ENCODE measurements around the gene PBXIP1.

Gene PBXIP1, protein sequence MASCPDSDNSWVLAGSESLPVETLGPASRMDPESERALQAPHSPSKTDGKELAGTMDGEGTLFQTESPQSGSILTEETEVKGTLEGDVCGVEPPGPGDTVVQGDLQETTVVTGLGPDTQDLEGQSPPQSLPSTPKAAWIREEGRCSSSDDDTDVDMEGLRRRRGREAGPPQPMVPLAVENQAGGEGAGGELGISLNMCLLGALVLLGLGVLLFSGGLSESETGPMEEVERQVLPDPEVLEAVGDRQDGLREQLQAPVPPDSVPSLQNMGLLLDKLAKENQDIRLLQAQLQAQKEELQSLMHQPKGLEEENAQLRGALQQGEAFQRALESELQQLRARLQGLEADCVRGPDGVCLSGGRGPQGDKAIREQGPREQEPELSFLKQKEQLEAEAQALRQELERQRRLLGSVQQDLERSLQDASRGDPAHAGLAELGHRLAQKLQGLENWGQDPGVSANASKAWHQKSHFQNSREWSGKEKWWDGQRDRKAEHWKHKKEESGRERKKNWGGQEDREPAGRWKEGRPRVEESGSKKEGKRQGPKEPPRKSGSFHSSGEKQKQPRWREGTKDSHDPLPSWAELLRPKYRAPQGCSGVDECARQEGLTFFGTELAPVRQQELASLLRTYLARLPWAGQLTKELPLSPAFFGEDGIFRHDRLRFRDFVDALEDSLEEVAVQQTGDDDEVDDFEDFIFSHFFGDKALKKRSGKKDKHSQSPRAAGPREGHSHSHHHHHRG

DNA sequence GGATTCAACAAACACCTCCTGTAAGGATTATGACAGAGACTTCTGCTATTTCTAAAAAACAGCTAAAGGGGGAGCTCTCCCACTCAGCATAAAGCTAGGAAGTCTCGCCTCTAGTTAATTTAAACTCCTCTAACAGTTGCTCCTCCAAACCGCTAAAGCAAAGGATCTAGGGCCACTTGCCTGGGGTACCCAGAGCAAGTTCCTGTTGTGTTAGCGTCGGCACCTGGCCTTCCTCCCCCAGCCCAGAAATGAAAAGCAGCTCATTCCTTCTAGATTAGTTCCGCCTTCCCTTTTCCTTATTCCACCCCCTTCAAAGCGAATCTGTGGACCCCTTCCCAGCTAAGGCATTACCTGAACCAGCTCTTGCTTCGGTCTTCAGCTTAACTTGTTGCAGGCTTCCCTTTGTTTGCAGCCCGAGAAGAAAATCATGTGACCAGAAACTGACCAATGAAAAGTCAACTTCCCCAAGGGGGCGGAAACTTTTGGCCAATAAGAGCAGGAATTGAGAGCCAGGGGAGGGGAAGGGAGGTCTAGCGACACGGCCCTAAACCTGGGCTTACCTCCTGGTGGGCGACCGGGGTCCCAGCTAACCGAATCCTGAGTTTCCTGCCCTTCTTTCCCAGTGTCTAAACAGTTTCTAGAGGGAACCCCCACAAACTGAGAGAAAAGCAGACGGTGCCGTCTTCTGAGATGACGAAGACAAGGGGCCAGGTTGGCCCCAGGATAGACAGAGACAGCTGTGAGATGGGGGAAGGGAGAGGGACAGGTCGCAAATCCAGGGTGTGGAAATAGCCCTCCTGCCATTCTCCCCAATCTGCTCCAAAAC, at the start of gene PBXIP1:
PBXIP1 (minus strand) TSS at position 382 of the 826 bp plus-strand sequence. CDS start 2,378 bp downstream, outside the sequence.
- in situ Hi-C loops (cut with HindIII; ENCODE audit: low sequenced_read_pairs), result loop anchor here (5.0 kb wide), 2 partner anchors 44 to 56 kb away; no protein-coding TSS in a partner anchor

DNA sequence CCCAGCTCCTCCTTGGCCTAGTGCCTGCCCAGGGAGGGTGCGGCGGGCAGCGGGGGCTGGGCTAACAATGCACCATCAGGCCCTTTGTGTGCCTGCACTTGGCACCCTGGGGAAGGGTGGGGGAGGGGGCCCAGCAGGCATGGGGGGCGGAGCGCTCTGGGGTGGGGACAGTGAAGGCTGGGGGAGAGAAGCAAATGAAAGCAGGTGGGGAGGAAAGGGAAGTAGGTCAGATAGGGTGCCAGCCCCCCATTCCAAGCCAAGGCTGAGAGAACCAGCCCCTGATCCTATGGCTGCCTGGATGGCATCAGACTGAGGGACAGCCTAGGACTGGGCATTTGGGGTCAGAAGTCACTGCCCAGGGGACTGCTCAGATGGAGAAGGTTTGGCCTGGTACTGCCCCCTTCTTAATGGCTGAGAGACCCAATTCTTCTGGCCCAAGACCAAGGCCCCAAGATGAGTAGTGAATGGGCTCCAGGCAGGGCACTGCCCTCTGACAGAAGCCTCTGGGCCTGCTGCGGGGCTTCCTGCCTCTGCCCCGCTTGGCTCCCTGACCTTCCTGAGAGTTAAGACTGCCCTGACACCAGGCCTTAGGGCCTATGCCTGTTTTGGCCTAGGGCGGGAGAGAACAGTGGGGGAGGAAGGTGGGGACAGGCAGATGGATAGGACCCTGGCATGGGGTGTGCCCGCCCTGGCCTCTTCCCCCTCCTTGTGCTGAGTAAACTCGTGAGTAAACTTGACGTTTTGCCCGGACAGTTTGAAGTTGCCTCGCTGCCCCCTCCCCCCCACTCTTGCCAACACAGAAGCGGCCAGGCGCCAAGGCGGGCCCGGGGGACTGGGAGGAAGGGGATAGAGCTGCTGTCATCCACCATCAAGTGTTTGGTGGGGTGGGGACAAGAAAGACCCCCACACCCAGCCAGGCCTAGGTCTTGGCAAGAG, 49.4 kb upstream of the PBXIP1 start:
- in situ Hi-C loops (cut with HindIII; ENCODE audit: low sequenced_read_pairs), result no loop called here

DNA sequence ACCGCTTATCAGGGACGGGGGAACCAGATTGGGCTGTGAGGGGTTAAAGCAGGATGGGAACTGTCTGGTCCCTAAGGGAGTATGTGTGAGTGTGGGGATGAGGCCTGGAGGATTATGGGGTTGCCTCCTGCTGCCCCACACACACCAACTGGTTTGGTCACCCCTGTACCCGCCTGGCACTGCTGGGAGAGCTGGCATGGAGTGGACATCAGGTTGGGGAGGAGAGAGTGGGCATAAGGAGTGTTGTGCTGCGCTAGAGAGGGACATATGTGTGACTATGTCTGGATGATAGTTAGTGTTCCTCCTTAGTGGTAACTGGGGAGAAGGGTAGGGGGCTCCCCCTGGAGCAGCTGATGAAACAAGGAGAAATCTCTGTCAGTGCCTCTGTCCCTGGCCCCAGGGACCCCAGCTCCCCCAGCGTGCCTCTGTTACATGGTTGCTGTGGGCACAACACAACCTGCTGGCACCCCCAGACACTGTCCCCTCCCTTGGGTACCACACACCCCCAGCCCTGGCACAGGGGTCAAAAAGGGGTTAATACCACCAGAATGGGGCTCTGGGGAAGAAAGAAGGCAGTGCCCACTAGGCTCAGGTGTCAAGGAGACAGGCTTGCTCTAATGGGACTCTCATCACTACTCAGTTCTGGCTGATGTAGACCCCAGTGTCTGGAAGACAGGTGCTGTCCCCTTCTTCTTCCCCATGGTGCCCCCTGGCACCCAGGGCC, 48.6 kb upstream of the PBXIP1 start:
- in situ Hi-C loops (cut with HindIII; ENCODE audit: low sequenced_read_pairs), result no loop called here

DNA sequence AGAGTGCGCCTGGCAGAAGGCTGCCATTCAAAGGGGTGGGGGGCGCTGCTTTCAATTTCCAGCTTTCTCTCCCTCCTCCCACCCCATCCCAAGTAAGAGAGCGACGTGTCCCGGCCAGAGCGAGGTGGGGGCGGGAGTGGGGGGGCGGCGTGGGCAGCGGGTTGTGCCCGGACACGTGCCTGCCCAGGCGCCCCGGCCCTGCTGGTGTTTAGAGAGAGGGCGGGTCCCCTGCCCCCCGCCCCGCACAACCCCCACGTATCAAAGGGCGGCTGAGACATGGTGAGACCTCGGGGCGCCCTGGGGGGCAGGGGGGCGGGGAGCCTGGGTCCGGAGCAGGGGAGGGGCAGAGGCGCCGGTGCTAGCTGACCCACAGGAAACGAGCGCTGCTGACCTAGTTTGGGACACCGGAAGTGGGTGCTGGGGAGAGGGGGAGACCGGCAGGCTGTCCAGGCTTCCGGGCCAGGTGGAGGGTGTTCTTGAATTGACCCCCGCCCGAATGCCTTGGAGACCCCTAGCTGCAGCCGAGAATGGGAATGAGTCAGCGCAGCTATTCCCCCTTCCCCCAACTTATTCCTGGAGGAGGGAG, 48.0 kb upstream of the PBXIP1 start:
- in situ Hi-C loops (cut with HindIII; ENCODE audit: low sequenced_read_pairs), result no loop called here

DNA sequence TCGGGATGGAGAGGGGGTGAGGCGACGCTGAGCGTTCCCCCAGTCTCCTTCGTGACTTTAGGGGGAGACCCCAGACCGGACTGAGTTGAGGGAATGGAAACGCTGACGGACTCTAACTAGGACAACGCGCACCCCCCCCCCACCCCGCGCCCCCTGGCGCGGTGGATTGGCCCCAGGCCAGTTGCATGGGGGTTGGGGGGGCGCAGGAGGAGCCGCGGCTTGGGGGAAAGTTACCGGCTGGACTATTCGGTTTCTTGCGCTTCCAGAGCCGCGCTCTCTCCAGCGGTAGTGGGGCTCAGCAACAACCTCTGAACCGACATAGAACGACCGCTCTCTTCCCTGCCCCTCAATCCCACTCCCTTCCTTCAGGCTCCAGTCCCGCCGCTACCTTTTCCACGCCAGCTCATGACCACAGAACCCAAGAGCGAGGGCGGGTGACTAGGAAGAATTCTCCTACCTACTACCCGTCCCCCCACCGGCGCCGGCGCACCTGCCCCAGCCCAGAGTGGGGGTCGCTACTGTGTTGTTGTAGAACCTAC, 47.4 kb upstream of the PBXIP1 start:
- in situ Hi-C loops (cut with HindIII; ENCODE audit: low sequenced_read_pairs), result no loop called here

DNA sequence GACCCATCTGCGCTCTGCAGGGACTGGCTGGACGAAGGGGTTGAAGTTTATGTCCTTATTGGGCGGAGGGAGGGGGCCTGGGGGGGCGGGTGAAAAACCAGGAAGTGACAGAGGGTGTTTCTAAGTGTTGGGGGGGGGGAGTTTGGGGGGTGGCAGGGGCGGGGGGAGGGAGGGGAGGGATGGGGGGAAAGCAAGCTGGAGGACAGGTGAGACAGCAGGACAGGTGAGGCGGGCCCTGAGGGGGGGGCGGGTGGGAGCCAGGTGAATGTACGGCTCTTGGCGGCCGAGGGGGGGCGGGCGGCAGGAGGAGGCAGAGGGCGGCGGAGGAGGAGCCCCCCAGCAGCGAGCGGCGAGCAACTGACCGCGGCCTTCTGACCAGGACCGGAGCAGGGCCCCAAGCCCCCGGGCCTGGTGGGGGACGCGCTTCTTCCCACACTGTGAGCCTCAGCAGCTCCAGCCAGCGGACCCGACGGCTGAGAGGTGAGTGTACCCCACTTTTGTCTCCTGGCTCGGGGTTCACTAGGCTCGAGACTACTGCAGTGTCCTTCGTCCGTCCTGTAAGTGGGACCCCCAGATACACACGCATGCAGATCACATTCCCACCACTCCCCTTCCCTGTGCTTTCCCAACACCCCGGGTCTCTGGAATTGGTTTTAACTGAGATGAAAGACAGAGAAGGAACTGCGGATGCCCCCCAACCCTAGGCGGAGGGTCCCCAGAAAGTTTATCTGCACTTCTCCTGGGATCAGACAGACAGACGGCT, 46.7 kb upstream of the PBXIP1 start, which contains the start of gene ZBTB7B:
ZBTB7B (plus strand) TSS at position 339 of the 763 bp plus-strand sequence. CDS start 11,859 bp downstream, outside the sequence.
- in situ Hi-C loops (cut with HindIII; ENCODE audit: low sequenced_read_pairs), result no loop called here

DNA sequence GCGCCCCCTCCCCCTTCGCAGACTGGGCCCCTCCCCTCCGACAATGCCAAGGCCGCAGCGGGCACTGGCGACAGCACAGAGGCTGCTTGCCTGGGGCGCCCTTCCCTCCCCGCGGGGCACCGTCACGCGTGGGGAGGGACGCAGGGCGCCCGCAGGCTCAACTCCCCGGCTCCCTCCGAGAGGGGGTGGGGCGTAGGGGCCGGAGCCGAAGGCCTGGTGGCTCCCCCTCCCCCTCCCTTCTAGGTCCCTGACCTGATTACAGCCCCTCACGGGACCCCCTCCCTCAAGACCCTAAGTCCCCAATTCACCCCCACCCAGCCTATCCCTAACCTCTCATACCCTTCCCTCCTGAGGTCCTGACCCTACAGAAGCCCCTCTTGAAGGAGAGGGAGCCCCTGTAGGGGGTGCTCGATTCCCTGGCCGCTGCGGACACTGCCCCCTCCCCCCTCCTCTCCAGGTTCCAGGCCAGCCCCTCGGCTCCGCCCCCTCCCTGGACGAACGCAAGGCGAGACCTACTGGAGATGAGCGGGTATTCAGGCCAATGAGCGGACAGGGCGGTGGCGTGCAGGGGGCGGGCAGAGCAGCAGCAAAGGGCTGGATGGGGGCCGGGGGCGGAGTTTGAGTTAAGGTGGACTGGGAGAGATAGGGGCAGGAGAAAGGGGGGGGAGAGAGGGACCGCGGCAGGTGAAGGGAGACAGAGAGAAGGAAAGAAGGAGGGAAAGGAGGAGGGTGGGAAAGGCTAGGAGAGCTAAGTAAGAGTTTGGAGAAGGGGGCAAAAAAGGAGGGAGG, 46.0 kb upstream of the PBXIP1 start:
- in situ Hi-C loops (cut with HindIII; ENCODE audit: low sequenced_read_pairs), result no loop called here

DNA sequence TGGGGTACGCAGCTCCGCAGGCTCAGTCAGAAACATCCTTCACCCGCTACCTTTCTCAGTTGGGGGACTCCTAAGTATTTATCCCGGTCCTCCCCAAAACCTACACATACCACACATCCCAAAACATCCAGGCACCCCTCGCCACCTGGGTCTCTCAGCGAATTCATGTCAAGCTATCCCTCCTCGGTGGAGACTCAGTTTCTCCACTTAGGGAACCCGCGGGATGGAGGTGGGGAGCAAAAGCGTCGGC, 45.5 kb upstream of the PBXIP1 start:
- in situ Hi-C loops (cut with HindIII; ENCODE audit: low sequenced_read_pairs), result no loop called here

DNA sequence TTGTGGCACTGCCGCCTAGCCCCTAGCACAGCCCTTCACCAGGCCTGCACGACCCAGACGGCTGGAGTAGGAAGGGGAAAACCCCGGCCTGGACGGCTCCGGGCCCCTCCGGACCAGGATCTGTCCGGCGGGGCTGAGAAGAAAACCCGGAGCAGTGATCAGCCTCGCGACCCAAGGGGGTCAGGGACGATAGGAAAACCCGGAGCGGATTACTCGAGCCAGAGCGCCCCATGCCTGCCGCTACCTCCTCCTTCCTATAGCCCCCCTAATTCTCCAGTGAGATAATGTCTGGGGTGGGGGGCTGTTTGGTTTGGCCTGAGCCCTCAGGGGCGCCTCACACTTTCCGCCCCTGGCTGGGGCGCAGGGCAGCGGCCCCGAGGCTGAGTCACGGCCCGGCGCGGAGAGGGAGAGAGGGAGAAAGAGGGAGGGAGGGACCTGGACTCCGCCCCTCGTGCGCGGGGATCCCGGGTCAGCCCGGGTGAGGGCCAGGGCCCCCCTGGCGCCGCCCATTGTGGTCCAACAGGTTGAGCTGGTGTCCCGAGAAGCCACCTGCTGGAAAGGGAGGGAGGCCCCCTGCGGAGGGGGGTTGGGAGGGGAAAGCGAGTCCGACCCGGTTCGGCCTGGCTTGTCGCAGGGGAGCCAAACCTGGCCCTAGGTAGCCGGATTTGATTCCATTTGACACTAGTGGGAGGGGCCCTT, 45.0 kb upstream of the PBXIP1 start:
- in situ Hi-C loops (cut with HindIII; ENCODE audit: low sequenced_read_pairs), result no loop called here

DNA sequence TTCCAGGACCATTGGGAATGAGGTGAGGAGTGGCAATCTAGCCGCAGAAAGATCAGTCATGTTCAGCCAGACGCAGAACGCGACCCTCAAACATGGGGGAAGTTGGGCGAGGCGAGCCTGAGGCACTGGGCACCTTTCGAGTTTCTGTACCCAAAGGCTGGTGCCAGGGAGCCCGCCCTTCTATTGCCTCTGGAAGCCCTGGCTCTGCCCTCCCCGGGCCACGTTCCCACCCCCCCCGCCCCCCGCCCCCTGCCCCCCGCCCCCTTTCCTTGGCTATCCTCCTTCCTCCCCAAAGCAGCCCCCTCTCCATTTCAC, 44.5 kb upstream of the PBXIP1 start:
- in situ Hi-C loops (cut with HindIII; ENCODE audit: low sequenced_read_pairs), result no loop called here

DNA sequence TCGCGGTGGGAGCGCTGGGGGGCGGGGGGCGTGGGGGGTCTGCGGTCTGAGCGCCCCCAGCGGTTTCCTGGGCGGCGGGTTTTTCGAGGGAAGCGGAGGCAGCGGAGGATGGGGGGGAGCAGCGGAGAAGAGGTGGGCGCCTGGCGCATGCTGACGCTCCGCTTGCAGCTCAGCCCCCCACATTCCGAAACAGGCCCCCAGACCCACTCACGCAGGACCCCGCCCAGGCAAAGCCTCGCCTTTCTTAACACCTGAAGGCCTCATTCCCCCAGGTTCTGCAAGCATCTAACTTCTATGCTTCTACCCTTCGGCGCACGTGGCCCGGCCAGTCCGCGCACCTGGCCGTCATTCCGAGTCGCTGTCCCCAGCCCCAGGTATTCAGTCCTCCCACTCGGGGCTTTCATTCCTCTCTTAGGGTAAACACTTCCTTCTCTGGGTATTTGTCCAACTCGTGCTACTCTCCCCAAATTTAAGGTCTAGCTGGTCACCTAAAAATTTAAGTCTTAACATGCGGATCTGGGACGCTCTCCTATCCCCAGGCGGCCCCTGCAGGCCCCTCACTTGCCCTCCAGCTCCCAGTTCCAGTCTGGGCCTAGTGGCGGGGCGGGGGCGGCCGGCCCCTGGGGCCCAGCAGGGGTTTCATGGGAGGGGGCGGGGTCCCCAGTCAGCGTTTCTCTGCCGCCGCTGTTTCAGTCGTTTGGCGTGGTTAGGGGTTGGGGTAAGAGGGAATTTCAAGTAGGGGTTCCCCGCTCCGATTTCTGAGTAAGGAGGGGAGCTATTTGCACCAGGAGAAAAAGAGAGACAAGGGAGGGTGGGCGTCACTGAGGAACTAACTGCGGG, 43.9 kb upstream of the PBXIP1 start:
- in situ Hi-C loops (cut with HindIII; ENCODE audit: low sequenced_read_pairs), result no loop called here

DNA sequence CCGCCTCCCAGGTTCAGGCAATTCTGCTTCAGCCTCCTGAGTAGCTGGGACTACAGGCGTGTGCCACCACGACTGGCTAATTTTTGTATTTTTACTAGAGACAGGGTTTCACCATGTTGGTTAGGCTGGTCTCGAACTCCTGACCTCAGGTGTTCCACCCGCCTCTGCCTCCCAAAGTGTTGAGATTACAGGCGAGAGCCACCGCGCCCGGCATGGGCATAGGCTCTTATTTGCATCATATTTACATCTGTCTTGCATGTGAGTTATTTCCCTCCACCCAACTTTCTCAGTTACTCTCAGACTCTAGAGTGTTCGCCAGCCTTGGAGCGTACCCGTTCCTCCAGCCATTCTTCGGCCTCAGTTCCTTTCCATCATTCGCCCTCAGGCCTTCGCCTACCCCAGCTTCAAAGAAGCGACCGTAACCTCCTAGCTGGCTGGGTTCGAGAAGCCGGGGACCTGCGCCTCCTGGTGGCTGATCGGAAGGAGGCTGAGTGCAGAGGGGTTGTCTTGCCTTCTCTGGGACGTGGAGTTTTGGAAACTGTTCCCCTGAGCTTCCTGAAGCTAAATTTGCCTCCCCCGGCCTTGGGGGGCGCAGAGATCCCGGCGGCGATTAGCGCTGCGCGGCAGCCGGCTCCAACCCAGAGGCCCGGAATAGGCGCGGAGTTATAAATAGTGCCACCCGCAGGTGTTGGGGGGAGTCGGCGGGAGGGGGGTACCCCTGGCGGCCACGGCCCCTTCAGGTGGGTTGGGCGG, 43.1 kb upstream of the PBXIP1 start:
- in situ Hi-C loops (cut with HindIII; ENCODE audit: low sequenced_read_pairs), result no loop called here

DNA sequence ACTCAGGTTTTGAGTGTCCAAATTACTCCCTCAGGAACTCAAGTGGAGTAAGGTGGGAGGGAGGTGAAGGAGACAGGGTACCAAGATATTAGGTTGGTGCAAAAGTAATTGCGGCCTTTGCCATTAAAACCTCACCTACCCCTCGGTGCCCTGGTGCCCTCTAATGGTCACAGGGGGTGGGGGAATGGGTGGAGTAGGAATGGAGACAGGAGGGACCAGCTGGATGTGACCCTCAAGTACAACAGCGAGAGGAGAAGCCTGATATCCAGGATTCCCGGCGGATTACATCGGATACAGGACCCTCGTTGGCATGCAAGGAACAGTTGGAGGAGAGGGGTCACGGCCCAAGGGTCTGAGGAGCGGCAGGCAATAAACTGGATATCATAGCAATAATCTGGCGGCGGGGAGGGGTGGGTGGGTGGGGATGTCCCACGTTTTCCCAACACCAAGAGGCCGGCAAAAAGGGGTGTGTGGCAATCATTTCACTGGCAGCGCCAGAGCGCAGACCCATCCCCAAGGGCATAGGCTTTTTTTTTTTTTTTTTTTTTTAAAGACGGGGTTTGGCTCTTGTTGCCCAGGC, 42.4 kb upstream of the PBXIP1 start:
- in situ Hi-C loops (cut with HindIII; ENCODE audit: low sequenced_read_pairs), result no loop called here

DNA sequence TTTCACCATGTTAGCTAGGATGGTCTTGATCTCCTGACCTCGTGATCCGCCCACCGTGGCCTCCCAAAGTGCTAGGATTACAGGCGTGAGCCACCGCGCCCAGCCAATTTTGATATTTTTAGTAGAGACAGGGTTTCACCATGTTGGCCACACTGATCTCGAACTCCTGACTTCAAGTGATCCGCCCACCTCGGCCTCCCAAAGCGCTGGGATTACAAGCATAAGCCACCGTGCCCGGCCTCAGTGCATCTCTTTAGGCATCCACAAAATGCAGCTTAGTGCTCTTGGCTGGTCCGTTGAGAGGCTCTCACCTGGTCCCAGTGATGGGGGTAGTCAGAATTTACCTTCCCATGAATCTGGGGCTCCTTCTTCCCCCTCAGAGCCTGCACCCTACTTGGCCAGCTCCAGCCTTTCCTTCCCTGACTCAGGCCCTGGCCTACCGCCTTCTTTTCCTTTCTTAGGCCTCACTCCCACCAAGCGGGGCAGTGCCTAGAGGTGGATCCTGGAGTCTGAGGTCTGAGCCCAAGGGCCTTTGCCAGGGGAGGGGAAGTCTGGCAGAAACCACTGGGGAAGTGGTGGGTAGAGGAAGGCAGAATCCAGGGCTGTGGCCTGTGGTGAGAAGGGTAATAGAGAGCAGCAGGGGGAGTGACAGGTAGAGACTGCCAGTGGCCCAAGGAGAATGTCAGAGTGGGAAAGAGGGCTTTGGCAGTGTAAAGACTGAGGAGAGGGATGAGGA, 41.2 kb upstream of the PBXIP1 start:
- in situ Hi-C loops (cut with HindIII; ENCODE audit: low sequenced_read_pairs), result no loop called here

Measured in endothelial cell of hepatic sinusoid (primary cell).